Neural progenitor cell (in vitro differentiated cells): Measurements from ENCODE around the gene FGF2. TPM values are rescaled to one million over a fixed set of nuclear protein-coding genes. Genes with fewer than 3 reads are reported as not detected.

Source experiments
- DNase-seq: peaks from one replicate; pipeline ENCODE4 v3.0.0-alpha.2; 2016; ENCODE audit warnings: low spot score
- H2AFZ ChIP-seq: fragments of 200-600 bp; sonication (generic); replicated peaks from 2 replicates; pipeline ENCODE4 v1.6.1; 2016; ENCODE audit warnings: antibody characterized with exemption
- H3F3A ChIP-seq: fragments of 200-600 bp; sonication (generic); 2 replicates; pipeline ENCODE4 v1.6.1; 2016; ENCODE audit warnings: antibody characterized with exemption, low read depth
- H3K27ac ChIP-seq: fragments of 200-600 bp; sonication (generic); 2 replicates; pipeline ENCODE4 v1.5.1; 2016; ENCODE audit warnings: mild to moderate bottlenecking
- H3K27me3 ChIP-seq: fragments of 200-600 bp; sonication (generic); 2 replicates; pipeline ENCODE4 v1.6.1; 2016; ENCODE audit warnings: mild to moderate bottlenecking, moderate library complexity
- H3K36me3 ChIP-seq: fragments of 200-600 bp; sonication (generic); 2 replicates; pipeline ENCODE4 v1.5.1; 2016
- H3K4me1 ChIP-seq: fragments of 200-600 bp; sonication (generic); 2 replicates; pipeline ENCODE4 v1.6.1; 2016; ENCODE audit warnings: mixed run types
- H3K4me2 ChIP-seq: fragments of 200-600 bp; sonication (generic); 2 replicates; pipeline ENCODE4 v1.6.1; 2016
- H3K4me3 ChIP-seq: fragments of 200-600 bp; sonication (generic); 2 replicates; pipeline ENCODE4 v1.5.1; 2016
- H3K79me2 ChIP-seq: fragments of 200-600 bp; sonication (generic); 2 replicates; pipeline ENCODE4 v1.6.1; 2016; ENCODE audit warnings: low read depth
- H3K9ac ChIP-seq: fragments of 200-600 bp; sonication (generic); 2 replicates; pipeline ENCODE4 v1.6.1; 2016
- H3K9me3 ChIP-seq: fragments of 200-600 bp; sonication (generic); 2 replicates; pipeline ENCODE4 v1.5.1; 2016; ENCODE audit warnings: low read depth
- H4K20me1 ChIP-seq: fragments of 200-600 bp; sonication (generic); 2 replicates; pipeline ENCODE4 v1.6.1; 2016; ENCODE audit warnings: low read depth
- H3K27ac Mint-ChIP-seq: 3 replicates; pipeline ENCODE4 v1.8.0; 2021; ENCODE audit warnings: mixed read lengths
- H3K27me3 Mint-ChIP-seq: 2 replicates; pipeline ENCODE4 v1.8.0; 2022; ENCODE audit warnings: low read depth, mild to moderate bottlenecking, inconsistent platforms, moderate library complexity, mixed read lengths; ENCODE audit not compliant: insufficient read depth
- H3K36me3 Mint-ChIP-seq: 3 replicates; pipeline ENCODE4 v1.8.0; 2021; ENCODE audit warnings: mixed read lengths
- H3K4me1 Mint-ChIP-seq: 3 replicates; pipeline ENCODE4 v1.8.0; 2021; ENCODE audit warnings: mixed read lengths
- H3K4me3 Mint-ChIP-seq: 3 replicates; pipeline ENCODE4 v1.8.0; 2021; ENCODE audit warnings: mild to moderate bottlenecking, moderate library complexity, mixed read lengths
- H3K9me3 Mint-ChIP-seq: 3 replicates; pipeline ENCODE4 v1.8.0; 2020; ENCODE audit warnings: mixed read lengths
- CTCF ChIP-seq: fragments of 200-600 bp; sonication (generic); IDR thresholded peaks from 2 replicates; pipeline ENCODE4 v1.5.1; 2017; ENCODE audit warnings: antibody characterized with exemption, mild to moderate bottlenecking
- EZH2 ChIP-seq: fragments of 200-600 bp; sonication (generic); IDR thresholded peaks from 2 replicates; pipeline ENCODE4 v1.6.1; 2017; ENCODE audit warnings: antibody characterized with exemption, mild to moderate bottlenecking, moderate library complexity
- EZH2phosphoT487 ChIP-seq: fragments of 200-600 bp; sonication (generic); IDR thresholded peaks from 2 replicates; pipeline ENCODE4 v1.6.1; 2017; ENCODE audit warnings: antibody characterized with exemption
- total RNA-seq: library from RNA; depleted of rRNA; stranded (reverse); fragments of >200 nt; gene quantifications from 2 replicates; pipeline ENCODE4 v1.2.3, GENCODE V29; 2015; ENCODE audit warnings: low replicate concordance

FGF2 gene
- total RNA-seq, 1 donor from 2014 or later: 43.8 TPM

GRCh38 chr4:122814426-122814825 is 12.2 kb upstream of the FGF2 start:
- H4K20me1 ChIP-seq: no peaks in the 10 kb centered on the region
- H3K27ac ChIP-seq: no peak overlapping the region
- Mint-ChIP-seq H3K4me1 (no peaks in the 10 kb centered on the region), H3K27me3 (peaks cover 5% of the 10 kb centered on the region), H3K9me3 (peaks cover 8% of the 10 kb centered on the region), H3K4me3 (no peak overlapping the region), H3K36me3 (peaks cover 2% of the 10 kb centered on the region), H3K27ac (no peak overlapping the region)
- no peak overlapping the region for H2AFZ ChIP-seq
- H3K36me3 ChIP-seq: no peaks in the 10 kb centered on the region
- no peaks in the 10 kb centered on the region for H3K79me2 ChIP-seq
- no peak overlapping the region for H3K4me3 ChIP-seq
- no peaks in the 10 kb centered on the region for H3F3A ChIP-seq
- DNase-seq: no peak
- TF ChIP-seq EZH2 (no peak), EZH2phosphoT487 (no peak), CTCF (no peak)
- no peak overlapping the region for H3K9ac ChIP-seq
- H3K9me3 ChIP-seq: no peaks in the 10 kb centered on the region
- H3K4me2 ChIP-seq: no peak overlapping the region
- H3K4me1 ChIP-seq: peaks cover 5% of the 10 kb centered on the region
- H3K27me3 ChIP-seq: no peaks in the 10 kb centered on the region

GRCh38 chr4:122815248-122815647 is 11.4 kb upstream of the FGF2 start:
- Histone ChIP-seq H4K20me1 (no peaks in the 10 kb centered on the region), H3K4me1 (peaks cover 5% of the 10 kb centered on the region)

GRCh38 chr4:122816476-122816875 is 10.2 kb upstream of the FGF2 start:
- Histone ChIP-seq H2AFZ (no peak overlapping the region), H3F3A (no peaks in the 10 kb centered on the region), H3K79me2 (no peaks in the 10 kb centered on the region), H3K4me1 (peaks cover 5% of the 10 kb centered on the region), H3K9me3 (no peaks in the 10 kb centered on the region), H3K27ac (no peak overlapping the region), H3K4me3 (no peak overlapping the region), H3K27me3 (no peaks in the 10 kb centered on the region), H3K36me3 (no peaks in the 10 kb centered on the region), H3K4me2 (no peak overlapping the region), H3K9ac (no peak overlapping the region), H4K20me1 (no peaks in the 10 kb centered on the region)
- no peak overlapping the region for H3K27ac Mint-ChIP-seq
- peaks cover 2% of the 10 kb centered on the region for H3K9me3 Mint-ChIP-seq
- no peaks in the 10 kb centered on the region for H3K4me1 Mint-ChIP-seq
- DNase-seq: no peak
- H3K27me3 Mint-ChIP-seq: peaks cover 2% of the 10 kb centered on the region
- TF ChIP-seq EZH2phosphoT487 (no peak), CTCF (no peak)
- H3K36me3 Mint-ChIP-seq: no peaks in the 10 kb centered on the region
- H3K4me3 Mint-ChIP-seq: no peak overlapping the region

More at GRCh38 chr4:122815248-122815647, 11.4 kb upstream of the FGF2 start:
- Histone ChIP-seq H3K27ac (no peak overlapping the region), H3K4me2 (no peak overlapping the region), H3K9me3 (no peaks in the 10 kb centered on the region), H3K9ac (no peak overlapping the region), H2AFZ (no peak overlapping the region), H3K79me2 (no peaks in the 10 kb centered on the region), H3F3A (no peaks in the 10 kb centered on the region), H3K36me3 (no peaks in the 10 kb centered on the region), H3K4me3 (no peak overlapping the region), H3K27me3 (no peaks in the 10 kb centered on the region)
- DNase-seq: no peak
- H3K9me3 Mint-ChIP-seq: peaks cover 8% of the 10 kb centered on the region
- H3K4me1 Mint-ChIP-seq: no peaks in the 10 kb centered on the region
- no peak overlapping the region for H3K4me3 Mint-ChIP-seq
- H3K27ac Mint-ChIP-seq: no peak overlapping the region
- H3K36me3 Mint-ChIP-seq: peaks cover 2% of the 10 kb centered on the region
- H3K27me3 Mint-ChIP-seq: peaks cover 5% of the 10 kb centered on the region
- TF ChIP-seq EZH2: no peak
- no peak for TF ChIP-seq CTCF
- TF ChIP-seq EZH2phosphoT487: no peak
